Stomach smooth muscle (tissue), 2 donors: ENCODE measurements around the gene ECE2.

Source experiments
- H3K27ac ChIP-seq: one replicate; pipeline ENCODE4 v1.7.0; 2013; ENCODE audit warnings: mild to moderate bottlenecking, low read length, inconsistent platforms
- H3K27me3 ChIP-seq, 2 donors: one replicate each; pipeline ENCODE4 v1.7.0; 2013; ENCODE audit warnings: low read length in 2 of 2; ENCODE audit not compliant: insufficient read depth in 2 of 2, control insufficient read depth in 1 of 2
- H3K36me3 ChIP-seq, 2 donors: one replicate each; pipeline ENCODE4 v1.7.0; 2013; ENCODE audit warnings: low read length in 2 of 2; ENCODE audit not compliant: control insufficient read depth in 2 of 2, insufficient read depth in 2 of 2
- H3K4me1 ChIP-seq: one replicate; pipeline ENCODE4 v1.7.0; 2013; ENCODE audit warnings: low read length; ENCODE audit not compliant: control insufficient read depth, insufficient read depth
- H3K4me3 ChIP-seq, 2 donors: one replicate each; pipeline ENCODE4 v1.7.0; 2013; ENCODE audit warnings: low read length in 2 of 2
- H3K9ac ChIP-seq, 2 donors: one replicate each; pipeline ENCODE4 v1.7.0; 2013; ENCODE audit warnings: low read length in 2 of 2, mild to moderate bottlenecking in 1 of 2
- H3K9me3 ChIP-seq, 2 donors: one replicate each; pipeline ENCODE4 v1.7.0; 2013; ENCODE audit warnings: low read length in 2 of 2; ENCODE audit not compliant: control insufficient read depth in 2 of 2
- donor health status: healthy.
- donor health status: Pancreatic carcinoma.

The ECE2 gene

DNA sequence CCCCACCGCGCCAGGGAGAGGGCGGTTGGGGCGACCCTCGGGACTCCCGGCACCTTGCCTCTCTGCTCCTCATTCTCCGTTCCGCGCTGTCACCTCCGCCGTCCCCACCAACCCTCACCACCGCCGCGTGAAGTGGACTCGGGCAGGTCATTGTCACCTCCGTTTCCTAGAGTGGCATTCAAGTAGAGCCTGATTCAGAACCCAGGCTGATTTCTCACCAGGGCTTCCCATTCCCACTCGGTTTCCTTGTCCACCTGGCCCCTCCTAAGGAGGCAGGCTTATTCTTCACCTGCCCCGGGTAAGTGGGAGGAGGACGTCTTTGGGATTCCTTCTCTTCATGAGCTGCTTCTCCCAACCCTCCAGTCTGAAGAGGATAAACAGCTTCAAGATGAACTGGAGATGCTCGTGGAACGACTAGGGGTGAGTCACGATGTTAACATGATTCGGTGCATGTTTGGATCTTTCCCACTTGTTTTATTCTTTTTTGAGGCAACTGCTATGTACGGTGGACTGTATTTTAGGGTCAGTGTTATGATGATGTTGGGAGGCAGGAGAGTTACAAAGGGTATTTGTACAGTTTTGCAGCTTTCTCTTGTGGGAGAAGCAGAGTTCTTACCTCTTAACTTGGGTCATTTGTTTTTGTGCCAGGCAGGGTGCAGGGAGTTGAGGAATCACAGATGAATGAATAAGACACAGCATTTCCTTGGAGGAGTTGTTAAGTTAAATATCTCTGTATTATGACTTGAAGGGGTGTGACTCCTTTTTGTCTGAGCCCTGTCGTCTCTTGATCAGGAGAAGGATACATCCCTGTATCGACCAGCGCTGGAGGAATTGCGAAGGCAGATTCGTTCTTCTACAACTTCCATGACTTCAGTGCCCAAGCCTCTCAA is 23.9 kb downstream of the ECE2 start:
- H3K36me3 ChIP-seq, result peaks cover 37 to 38% of the 10 kb centered on the region in 2 donors
- H3K27me3 ChIP-seq, result no peaks in the 10 kb centered on the region
- no peaks in the 10 kb centered on the region for H3K9me3 ChIP-seq
- H3K27ac ChIP-seq, result no peak overlapping the region
- peaks cover 14% of the 10 kb centered on the region for H3K4me1 ChIP-seq
- H3K9ac ChIP-seq, result peak overlapping the region; percentile 91 to 94
- peak overlapping the region; percentile 93 to 100 for H3K4me3 ChIP-seq

DNA sequence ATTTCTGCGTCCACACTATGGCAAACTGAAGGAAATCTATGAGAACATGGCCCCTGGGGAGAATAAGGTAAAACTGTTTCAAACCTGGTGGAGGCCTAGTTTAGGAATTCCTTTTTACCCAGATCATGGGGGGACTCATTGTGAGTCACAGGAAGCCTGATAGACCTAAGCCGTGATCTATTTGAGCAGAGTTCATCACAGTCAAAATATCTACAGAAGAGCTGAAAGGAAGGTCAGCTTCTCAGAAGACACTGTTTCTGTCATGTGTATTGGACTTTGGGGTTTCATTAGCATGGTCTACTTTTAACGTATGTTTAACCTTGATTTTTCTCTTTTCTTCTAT is 24.5 kb downstream of the ECE2 start:
- no peaks in the 10 kb centered on the region for H3K27me3 ChIP-seq
- no peaks in the 10 kb centered on the region for H3K9me3 ChIP-seq
- peaks cover 40% of the 10 kb centered on the region in 2 donors for H3K36me3 ChIP-seq
- peak overlapping the region; percentile 91 to 94 for H3K9ac ChIP-seq
- H3K27ac ChIP-seq, result no peak overlapping the region
- peak overlapping the region; percentile 93 to 100 for H3K4me3 ChIP-seq
- peaks cover 14% of the 10 kb centered on the region for H3K4me1 ChIP-seq

DNA sequence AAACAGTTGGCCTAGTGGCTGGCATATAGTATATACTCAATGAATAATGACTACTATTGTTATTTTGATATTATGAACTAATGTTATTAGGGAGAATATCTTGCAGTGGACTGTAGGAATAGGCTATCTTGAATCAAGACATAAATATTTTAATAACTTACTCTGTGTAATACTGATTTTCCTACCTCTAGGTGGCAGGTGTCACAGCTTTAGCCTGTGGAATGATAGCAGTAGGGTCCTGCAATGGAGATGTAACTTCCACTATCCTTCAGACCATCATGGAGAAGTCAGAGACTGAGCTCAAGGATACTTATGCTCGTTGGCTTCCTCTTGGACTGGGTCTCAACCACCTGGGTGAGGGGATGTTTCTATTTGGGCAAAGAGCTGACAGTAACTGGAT is 29.8 kb downstream of the ECE2 start:
- no peak overlapping the region for H3K27ac ChIP-seq
- H3K9ac ChIP-seq, result no peak overlapping the region
- H3K4me3 ChIP-seq, result no peak overlapping the region
- peaks cover 3% of the 10 kb centered on the region for H3K4me1 ChIP-seq
- H3K27me3 ChIP-seq, result no peaks in the 10 kb centered on the region
- no peaks in the 10 kb centered on the region for H3K9me3 ChIP-seq
- peaks cover 67 to 72% of the 10 kb centered on the region in 2 donors for H3K36me3 ChIP-seq

DNA sequence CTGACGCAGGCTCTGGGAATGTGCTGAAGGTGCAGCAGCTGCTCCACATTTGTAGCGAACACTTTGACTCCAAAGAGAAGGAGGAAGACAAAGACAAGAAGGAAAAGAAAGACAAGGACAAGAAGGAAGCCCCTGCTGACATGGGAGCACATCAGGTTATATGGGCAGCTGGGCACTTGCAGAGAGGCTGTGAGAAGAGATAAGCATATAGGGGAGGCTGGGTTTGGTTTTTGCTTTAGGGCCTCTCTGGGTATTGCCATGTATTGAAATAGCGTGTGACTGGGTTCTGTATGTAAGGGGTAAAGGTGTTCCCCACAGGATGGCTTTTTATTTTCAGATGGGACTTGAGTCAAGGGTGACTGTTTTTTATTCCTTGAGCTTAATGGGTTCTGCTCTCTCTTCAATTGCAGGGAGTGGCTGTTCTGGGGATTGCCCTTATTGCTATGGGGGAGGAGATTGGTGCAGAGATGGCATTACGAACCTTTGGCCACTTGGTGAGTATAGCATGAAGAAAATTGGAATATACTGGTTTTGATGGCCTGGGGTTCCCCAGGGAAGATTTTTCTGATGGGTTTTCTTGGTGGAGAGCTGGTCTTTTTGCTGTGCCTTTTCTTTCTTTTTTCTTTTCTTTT is 30.6 kb downstream of the ECE2 start:
- Histone ChIP-seq H3K9ac (no peak overlapping the region), H3K4me3 (no peak overlapping the region), H3K4me1 (no peaks in the 10 kb centered on the region), H3K27ac (no peak overlapping the region), H3K9me3 (no peaks in the 10 kb centered on the region), H3K27me3 (no peaks in the 10 kb centered on the region), H3K36me3 (peaks cover 64 to 66% of the 10 kb centered on the region in 2 donors)

DNA sequence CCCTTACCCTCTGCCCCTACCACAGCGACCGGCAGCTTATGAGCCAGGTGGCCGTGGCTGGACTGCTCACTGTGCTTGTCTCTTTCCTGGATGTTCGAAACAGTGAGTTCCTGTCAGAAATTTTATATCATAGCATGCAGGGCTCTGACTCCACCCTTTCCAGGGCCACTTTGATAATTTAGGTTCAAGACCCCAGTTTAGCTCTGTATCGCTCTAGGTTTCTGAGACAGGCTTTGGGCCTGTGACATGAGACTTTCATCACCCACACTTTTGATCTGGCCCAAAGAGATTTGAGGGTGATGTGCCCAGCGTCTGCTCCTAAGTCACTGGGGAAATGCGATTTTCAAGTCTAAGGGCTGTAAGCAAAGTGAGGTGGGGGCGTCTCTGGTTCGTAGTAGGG is 32.1 kb downstream of the ECE2 start:
- Histone ChIP-seq H3K27ac (no peak overlapping the region), H3K4me3 (no peak overlapping the region), H3K9ac (no peak overlapping the region), H3K9me3 (no peaks in the 10 kb centered on the region), H3K36me3 (peaks cover 50 to 52% of the 10 kb centered on the region in 2 donors), H3K4me1 (no peaks in the 10 kb centered on the region), H3K27me3 (no peaks in the 10 kb centered on the region)

DNA sequence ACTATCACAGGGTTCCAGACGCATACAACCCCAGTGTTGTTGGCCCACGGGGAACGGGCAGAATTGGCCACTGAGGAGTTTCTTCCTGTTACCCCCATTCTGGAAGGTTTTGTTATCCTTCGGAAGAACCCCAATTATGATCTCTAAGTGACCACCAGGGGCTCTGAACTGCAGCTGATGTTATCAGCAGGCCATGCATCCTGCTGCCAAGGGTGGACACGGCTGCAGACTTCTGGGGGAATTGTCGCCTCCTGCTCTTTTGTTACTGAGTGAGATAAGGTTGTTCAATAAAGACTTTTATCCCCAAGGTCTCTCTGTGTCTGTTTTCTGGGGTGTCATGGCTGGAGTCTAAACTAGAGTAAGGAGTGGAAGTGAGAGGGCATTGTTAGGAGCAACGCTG is 32.9 kb downstream of the ECE2 start:
- no peaks in the 10 kb centered on the region for H3K9me3 ChIP-seq
- no peaks in the 10 kb centered on the region for H3K4me1 ChIP-seq
- H3K4me3 ChIP-seq, result no peak overlapping the region
- H3K36me3 ChIP-seq, result peaks cover 41 to 43% of the 10 kb centered on the region in 2 donors
- no peaks in the 10 kb centered on the region for H3K27me3 ChIP-seq
- H3K9ac ChIP-seq, result no peak overlapping the region
- H3K27ac ChIP-seq, result no peak overlapping the region

DNA sequence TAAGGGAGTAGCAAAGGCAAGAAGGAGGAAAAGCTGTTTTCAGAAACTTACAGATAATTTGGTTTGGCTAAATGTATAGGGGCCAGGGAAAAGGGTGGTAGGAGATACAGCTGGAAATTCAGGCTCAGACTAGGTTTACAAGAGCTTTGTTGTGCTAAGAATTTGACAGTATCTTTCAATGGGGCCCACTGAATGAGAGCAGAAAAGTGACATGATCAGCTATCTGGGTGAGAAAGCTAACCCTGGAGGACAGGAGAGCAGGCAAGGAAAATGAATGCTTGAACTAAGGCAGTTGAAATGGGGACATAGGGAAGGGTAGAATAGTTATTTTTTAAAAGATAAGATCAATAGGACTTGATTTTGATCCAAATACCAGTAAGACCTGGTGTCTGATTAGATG is 35.8 kb downstream of the ECE2 start:
- H3K27ac ChIP-seq, result no peak overlapping the region
- no peak overlapping the region for H3K4me3 ChIP-seq
- no peaks in the 10 kb centered on the region for H3K9me3 ChIP-seq
- H3K36me3 ChIP-seq, result peaks cover 20 to 21% of the 10 kb centered on the region in 2 donors
- H3K9ac ChIP-seq, result no peak overlapping the region
- H3K4me1 ChIP-seq, result peaks cover 10% of the 10 kb centered on the region
- H3K27me3 ChIP-seq, result no peaks in the 10 kb centered on the region

DNA sequence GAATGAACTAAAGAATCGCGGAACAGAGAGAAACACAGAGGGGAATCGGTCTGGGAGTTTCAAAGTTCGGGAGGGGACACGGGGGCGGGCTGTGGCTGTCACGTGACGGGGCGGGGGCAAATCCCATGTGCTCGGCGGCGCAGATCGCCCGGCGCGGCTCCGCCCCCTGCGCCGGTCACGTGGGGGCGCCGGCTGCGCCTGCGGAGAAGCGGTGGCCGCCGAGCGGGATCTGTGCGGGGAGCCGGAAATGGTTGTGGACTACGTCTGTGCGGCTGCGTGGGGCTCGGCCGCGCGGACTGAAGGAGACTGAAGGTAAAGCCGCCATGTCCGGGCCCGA is 38.5 kb downstream of the ECE2 start, which contains the start of gene EIF4G1:
TSS of gene EIF4G1 (plus strand) at position 244 of the 337 bp plus-strand sequence. CDS start 1,191 bp downstream, outside the sequence.
- H3K9ac ChIP-seq, result peak within 1 kb of the TSS; percentile 98 to 99
- no peaks in the 10 kb centered on the region for H3K27me3 ChIP-seq
- H3K4me1 ChIP-seq, result peaks cover 28% of the 10 kb centered on the region
- H3K36me3 ChIP-seq, result peaks cover 3 to 13% of the 10 kb centered on the region in 2 donors
- peak within 1 kb of the TSS; percentile 92 for H3K4me3 ChIP-seq
- no peaks in the 10 kb centered on the region for H3K9me3 ChIP-seq
- H3K27ac ChIP-seq, result peak within 1 kb of the TSS; percentile 98

DNA sequence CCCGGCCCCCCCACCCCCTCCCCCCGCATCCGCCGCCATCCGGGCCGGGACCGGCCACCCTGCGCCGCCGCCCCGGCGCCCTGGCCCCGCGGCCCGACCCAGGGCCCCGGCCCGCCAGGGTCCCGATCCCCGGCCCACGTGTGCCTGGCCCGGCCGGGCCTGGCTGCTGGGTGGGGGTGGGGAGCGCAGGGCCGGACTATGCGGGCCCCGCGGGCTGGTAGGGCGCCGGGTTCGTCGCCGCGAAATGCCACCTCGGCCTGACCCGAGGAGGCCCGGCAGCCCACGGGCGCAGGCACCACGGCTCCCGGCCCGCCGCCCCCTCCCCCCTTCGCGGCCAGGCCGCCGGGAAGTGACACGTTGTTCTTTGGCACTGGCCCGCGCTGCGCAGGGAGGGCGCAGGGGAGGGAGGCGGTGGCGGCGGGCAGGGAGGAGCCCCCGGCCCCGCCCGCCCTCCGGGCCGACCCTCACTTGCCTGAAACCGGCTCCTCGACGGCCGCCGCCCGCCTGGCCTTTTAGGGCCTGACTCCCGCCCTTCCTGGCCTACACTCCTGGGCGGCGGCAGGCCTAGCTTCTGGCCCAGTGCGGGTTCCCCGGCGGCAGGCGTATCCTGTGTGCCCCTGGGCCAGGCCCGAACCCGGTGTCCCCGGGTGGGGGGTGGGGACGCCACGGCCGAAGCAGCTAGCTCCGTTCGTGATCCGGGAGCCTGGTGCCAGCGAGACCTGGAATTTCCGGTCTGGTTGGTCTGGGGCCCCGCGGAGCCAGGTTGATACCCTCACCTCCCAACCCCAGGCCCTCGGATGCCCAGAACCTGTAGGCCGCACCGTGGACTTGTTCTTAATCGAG is 39.1 kb downstream of the ECE2 start:
- Histone ChIP-seq H3K4me1 (peaks cover 34% of the 10 kb centered on the region), H3K9me3 (no peaks in the 10 kb centered on the region), H3K36me3 (peaks cover 3 to 13% of the 10 kb centered on the region in 2 donors), H3K27ac (peak overlapping the region; percentile 98), H3K27me3 (no peaks in the 10 kb centered on the region), H3K4me3 (peak overlapping the region; percentile 92), H3K9ac (peak overlapping the region; percentile 98 to 99)

DNA sequence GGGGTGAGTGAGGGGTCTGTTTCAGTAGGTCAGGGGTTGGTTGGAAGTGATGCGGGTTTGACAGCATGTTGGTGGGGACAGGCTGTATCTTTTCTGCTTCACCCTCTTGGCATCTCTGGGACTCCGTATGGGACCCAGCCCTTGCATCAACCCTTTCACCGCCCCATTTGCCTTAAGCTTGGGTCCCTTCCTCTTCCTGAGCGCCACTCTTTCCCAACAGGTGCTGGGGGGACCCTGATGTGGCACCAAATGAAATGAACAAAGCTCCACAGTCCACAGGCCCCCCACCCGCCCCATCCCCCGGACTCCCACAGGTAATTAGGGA is 39.7 kb downstream of the ECE2 start:
- Histone ChIP-seq H3K36me3 (peaks cover 4 to 16% of the 10 kb centered on the region in 2 donors), H3K4me3 (peak overlapping the region; percentile 92), H3K9ac (peak overlapping the region; percentile 98 to 99), H3K27me3 (no peaks in the 10 kb centered on the region), H3K9me3 (no peaks in the 10 kb centered on the region), H3K4me1 (peaks cover 38% of the 10 kb centered on the region), H3K27ac (peak overlapping the region; percentile 98)
